Tibial nerve (tissue), 4 donors: Measurements from ENCODE around the gene ROPN1L.

Experiments used
- EP300 ChIP-seq, 2 donors: sonication (generic); formaldehyde crosslinking; IDR thresholded peaks; one replicate each; pipeline ENCODE4 v1.6.1; 2017; ENCODE audit warnings: antibody characterized with exemption in 2 of 2, mild to moderate bottlenecking in 1 of 2
- POLR2A ChIP-seq, 2 donors: fragments of 450-650 bp; IDR thresholded peaks; one replicate each; pipeline ENCODE4 v1.6.1; 2017; ENCODE audit warnings: antibody characterized with exemption in 2 of 2, mild to moderate bottlenecking in 2 of 2, moderate library complexity in 2 of 2
- TF ChIP-seq, protein P1 (sequence below), 5 experiments: fragments of 200-600 bp in 3 of 5; fragments of 450-650 bp in 2 of 5; sonication (generic) in 3 of 5; IDR thresholded peaks; one replicate each; pipeline ENCODE4 v1.5.1; 2016 to 2019; ENCODE audit warnings: antibody characterized with exemption in 5 of 5, mild to moderate bottlenecking in 3 of 5, moderate library complexity in 2 of 5

GRCh38 chr5:10499776-10500175 lies 58.1 kb downstream of the ROPN1L start:
- TF ChIP-seq POLR2A (IDR thresholded peaks at IDR 0.05) (no peak), EP300 (IDR thresholded peaks at IDR 0.05) (no peak)
- TF ChIP-seq, protein P1, sequence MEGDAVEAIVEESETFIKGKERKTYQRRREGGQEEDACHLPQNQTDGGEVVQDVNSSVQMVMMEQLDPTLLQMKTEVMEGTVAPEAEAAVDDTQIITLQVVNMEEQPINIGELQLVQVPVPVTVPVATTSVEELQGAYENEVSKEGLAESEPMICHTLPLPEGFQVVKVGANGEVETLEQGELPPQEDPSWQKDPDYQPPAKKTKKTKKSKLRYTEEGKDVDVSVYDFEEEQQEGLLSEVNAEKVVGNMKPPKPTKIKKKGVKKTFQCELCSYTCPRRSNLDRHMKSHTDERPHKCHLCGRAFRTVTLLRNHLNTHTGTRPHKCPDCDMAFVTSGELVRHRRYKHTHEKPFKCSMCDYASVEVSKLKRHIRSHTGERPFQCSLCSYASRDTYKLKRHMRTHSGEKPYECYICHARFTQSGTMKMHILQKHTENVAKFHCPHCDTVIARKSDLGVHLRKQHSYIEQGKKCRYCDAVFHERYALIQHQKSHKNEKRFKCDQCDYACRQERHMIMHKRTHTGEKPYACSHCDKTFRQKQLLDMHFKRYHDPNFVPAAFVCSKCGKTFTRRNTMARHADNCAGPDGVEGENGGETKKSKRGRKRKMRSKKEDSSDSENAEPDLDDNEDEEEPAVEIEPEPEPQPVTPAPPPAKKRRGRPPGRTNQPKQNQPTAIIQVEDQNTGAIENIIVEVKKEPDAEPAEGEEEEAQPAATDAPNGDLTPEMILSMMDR (IDR thresholded peaks at IDR 0.05), result no peak
